GM12872 (cell line): ENCODE results near the gene RNH1.

Experiments used
- CTCF ChIP-seq: IDR thresholded peaks from 3 replicates; pipeline ENCODE4 v1.5.1; 2011; ENCODE audit warnings: low read depth, mild to moderate bottlenecking, low read length, moderate library complexity; ENCODE audit not compliant: insufficient read depth

RNH1 gene

GRCh38 chr11:521177-521688, 14.2 kb upstream of the RNH1 start:
- no peak for TF ChIP-seq CTCF

DNA sequence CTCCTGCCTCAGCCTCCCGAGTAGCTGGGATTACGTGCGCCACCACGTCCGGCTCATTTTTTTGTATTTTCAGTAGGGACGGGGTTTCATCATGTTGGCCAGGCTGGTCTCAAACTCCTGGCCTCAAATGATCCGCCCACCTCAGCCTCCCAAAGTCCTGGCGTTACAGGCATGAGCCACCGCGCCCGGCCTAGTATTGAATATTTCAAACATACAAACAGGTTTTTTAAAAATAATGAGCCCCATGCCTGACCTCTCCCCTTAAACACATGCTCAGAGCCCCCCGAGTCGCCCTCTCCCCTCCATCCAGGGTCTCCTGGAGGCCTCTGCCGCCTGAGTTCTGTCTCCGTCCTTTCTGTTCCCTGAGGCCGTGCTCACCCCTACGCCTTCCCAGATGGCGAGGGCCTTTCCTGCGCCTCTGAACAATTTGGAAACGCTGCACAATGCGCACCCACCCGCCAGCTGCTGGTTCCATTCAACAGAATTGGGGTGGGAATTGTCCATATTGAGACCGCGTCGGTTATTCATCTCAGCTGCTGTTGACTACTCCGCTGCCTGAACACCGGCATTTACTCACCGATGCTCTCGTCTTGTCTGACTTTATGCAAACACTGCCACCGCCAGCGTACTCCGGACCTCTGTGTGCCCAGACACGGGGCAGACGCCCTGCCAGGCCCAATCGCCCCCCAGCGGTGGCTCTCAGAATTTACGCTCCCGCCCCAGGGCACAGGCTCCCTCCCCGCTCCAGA, 13.6 kb upstream of the RNH1 start:
- TF ChIP-seq CTCF, result no peak

DNA sequence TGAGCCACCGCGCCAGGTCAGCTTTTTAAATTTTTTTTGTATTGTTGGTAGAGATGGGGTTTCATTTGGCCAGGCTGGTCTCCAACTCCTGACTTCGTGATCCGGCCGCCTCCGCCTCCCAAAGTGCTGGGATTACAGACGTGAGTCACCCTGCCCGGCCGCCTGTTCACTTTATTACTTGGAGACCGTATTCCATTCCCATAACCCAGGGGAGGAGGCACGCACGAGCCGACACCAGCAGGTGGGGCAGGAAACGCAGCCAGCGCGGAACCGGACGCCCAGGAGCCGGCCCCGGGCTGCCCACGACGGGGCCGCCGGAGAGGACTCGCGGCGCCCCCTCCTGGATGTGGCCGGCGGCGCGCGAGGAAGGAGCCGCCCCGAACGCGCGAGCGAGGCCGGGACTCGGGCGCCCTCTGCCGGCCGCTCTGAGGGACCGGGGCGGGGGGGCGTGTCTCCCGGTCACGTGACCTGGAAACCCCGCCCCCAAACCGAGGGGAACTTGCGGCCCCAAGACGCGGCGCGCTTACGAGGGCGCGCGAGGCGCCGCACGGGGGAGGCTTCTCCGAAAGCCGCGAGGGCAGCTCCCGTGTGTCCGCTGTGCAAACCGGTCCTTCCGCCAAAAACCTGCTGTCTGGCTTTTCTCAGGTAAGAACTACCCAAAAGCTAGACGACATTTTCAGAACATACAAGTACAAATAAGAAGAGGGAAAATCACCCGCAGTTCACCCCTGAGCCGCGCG, 11.6 kb upstream of the RNH1 start:
- peak; percentile 67; the same call in 2 of the 3 replicates for TF ChIP-seq CTCF

DNA sequence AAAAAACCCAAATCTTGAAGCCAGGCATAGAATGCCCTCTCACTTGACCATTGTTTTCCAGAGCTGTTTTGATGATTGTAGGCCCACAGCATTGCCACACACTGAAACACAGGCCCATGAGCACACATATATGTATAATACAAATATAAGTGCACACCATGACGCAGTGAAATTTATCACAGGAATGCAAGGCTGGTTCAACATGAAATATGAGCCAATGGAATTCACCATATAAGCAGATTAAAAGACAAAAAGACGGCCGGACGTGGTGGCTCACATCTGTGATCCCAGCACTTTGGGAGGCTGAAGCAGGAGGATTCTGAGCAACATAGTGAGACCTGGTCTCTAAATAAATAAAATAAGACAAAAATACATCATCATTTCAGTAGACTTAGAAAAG, 9.4 kb upstream of the RNH1 start:
- TF ChIP-seq CTCF, result no peak

GRCh38 chr11:515131-515530, 8.1 kb upstream of the RNH1 start:
- TF ChIP-seq CTCF, result no peak

- TF ChIP-seq CTCF, result no peak
Observed at GRCh38 chr11:514606-515005, 7.6 kb upstream of the RNH1 start.

DNA sequence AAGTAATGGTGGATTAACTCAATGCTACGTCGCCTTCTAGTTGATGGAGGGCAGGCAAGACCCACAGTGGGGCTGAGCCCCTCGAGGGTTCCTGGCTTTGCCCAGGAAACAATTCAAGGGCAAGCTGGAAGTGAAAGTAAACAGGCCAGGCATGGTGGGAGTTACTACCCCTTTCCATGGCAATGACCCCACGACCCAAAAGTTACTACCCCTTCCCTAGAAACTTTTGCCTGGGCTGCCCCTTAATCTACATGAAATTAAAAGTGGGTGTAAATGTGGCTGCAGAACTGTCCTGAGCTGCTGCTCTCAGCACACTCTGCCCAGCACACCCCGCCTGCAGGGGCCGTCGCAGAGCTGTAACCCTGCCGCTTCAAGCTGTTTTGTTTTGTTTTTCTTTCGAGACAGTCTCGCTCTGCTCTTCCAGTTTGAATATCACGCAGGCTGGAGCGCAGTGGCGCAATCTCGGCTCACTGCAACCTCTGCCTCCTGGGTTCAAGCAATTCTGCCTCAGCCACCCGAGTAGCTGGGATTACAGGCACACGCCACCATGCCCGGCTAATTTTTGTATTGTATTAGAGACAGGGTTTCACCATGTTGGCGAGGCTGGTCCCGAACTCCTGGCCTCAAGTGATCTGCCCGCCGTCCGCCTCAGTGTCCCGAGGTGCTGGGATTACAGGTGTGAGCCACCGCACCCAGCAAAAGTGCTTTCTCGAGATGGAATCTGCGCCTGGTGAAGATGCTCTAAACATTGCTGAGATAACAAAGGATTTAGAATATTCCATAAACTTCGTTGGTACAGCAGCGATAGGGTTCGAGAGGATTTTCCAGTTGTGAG, 5.9 kb upstream of the RNH1 start:
- no peak for TF ChIP-seq CTCF
